H1 (cell line): ENCODE results near the gene TLX1. TPM values are rescaled to one million over a fixed set of nuclear protein-coding genes. Genes with fewer than 3 reads are reported as not detected.

Experiments used
- CTCF ChIA-PET: fragments of 300-600 bp; sonication (Branson Sonifier 250); formaldehyde crosslinking; loops from one replicate; lab custom pipeline; 2021; ENCODE audit not compliant: partially characterized antibody; lab: Charles Lee
- POLR2A ChIA-PET: fragments of 300-600 bp; sonication (Branson Sonifier 250); formaldehyde crosslinking; loops from one replicate; lab custom pipeline; 2021; ENCODE audit warnings: inconsistent platforms; ENCODE audit not compliant: partially characterized antibody; lab: Charles Lee
- DNase-seq, 2 experiments: peaks; one replicate each; pipeline versions ENCODE4 v3.0.0 to v3.0.0-alpha.2; 2010 to 2022; ENCODE audit warnings: low spot score in 2 of 2, low read depth in 1 of 2, mixed read lengths in 1 of 2
- FAIRE-seq: peaks from 2 replicates; lab custom pipeline; 2011; peaks lifted over from hg19 to GRCh38; lab: Jason Lieb, UNC
- H2AFZ ChIP-seq: 2 replicates; pipeline ENCODE4 v1.8.1; 2012; ENCODE audit warnings: low read length, inconsistent platforms
- H2AK5ac ChIP-seq: 2 replicates; pipeline ENCODE4 v1.6.1; 2013; ENCODE audit warnings: low read depth, low read length
- H2BK120ac ChIP-seq: replicated peaks from 2 replicates; pipeline ENCODE3; 2013; ENCODE audit warnings: low read depth, low read length, inconsistent platforms
- H2BK12ac ChIP-seq: 2 replicates; pipeline ENCODE4 v1.6.1; 2013; ENCODE audit warnings: low read depth, low read length
- H2BK15ac ChIP-seq: 2 replicates; pipeline ENCODE4 v1.6.1; 2013; ENCODE audit warnings: low read length
- H2BK20ac ChIP-seq: 2 replicates; pipeline ENCODE4 v1.6.1; 2013; ENCODE audit warnings: low read length
- H2BK5ac ChIP-seq: 2 replicates; pipeline ENCODE4 v1.6.1; 2013; ENCODE audit warnings: low read depth, low read length
- H3K14ac ChIP-seq: 2 replicates; pipeline ENCODE4 v1.6.1; 2013; ENCODE audit warnings: inconsistent platforms; ENCODE audit not compliant: insufficient read length
- H3K18ac ChIP-seq: 2 replicates; pipeline ENCODE4 v1.6.1; 2013; ENCODE audit warnings: low read length; ENCODE audit errors: extremely low read depth
- H3K23ac ChIP-seq: 2 replicates; pipeline ENCODE4 v1.6.1; 2013; ENCODE audit warnings: inconsistent platforms; ENCODE audit not compliant: insufficient read length
- H3K23me2 ChIP-seq: 2 replicates; pipeline ENCODE4 v1.6.1; 2013; ENCODE audit warnings: low read depth, low read length
- H3K27ac ChIP-seq: 2 replicates; pipeline ENCODE4 v1.6.1; 2011; ENCODE audit warnings: low read depth, low read length, inconsistent platforms
- H3K27me3 ChIP-seq, 4 experiments: replicated peaks in 1 of 4; 1 replicate in 1 of 4; 2 replicates in 3 of 4; pipeline versions ENCODE4 v1.6.1 to v1.8.1; 2011 to 2013; ENCODE audit warnings: low read length in 3 of 4, mild to moderate bottlenecking in 3 of 4, inconsistent platforms in 2 of 4, mixed read lengths in 2 of 4, moderate library complexity in 1 of 4; ENCODE audit not compliant: control insufficient read depth in 3 of 4, insufficient read depth in 3 of 4; ENCODE audit errors: extremely low read depth in 1 of 4
- H3K36me3 ChIP-seq, 4 experiments: 2 replicates each; pipeline versions ENCODE4 v1.6.1 to v1.8.1; 2011 to 2013; ENCODE audit warnings: mild to moderate bottlenecking in 4 of 4, low read length in 3 of 4, moderate library complexity in 2 of 4, control low read depth in 1 of 4, inconsistent platforms in 1 of 4; ENCODE audit not compliant: insufficient read depth in 4 of 4, control insufficient read depth in 2 of 4
- H3K4ac ChIP-seq: replicated peaks from 2 replicates; pipeline ENCODE3; 2013; ENCODE audit warnings: low read length, low read depth, mixed read lengths, inconsistent platforms; ENCODE audit not compliant: insufficient read length
- H3K4me1 ChIP-seq, 4 experiments: replicated peaks in 1 of 4; 1 replicate in 1 of 4; 2 replicates in 3 of 4; pipeline versions ENCODE4 v1.6.1 to v1.8.1; 2011 to 2013; ENCODE audit warnings: low read length in 3 of 4, inconsistent platforms in 2 of 4, mixed read lengths in 1 of 4; ENCODE audit not compliant: insufficient read depth in 4 of 4, control insufficient read depth in 3 of 4
- H3K4me2 ChIP-seq, 2 experiments: 2 replicates each; pipeline versions ENCODE4 v1.6.1 to v1.8.1; 2011 to 2013; ENCODE audit warnings: low read depth in 2 of 2, low read length in 2 of 2, control low read depth in 1 of 2, inconsistent platforms in 1 of 2, mild to moderate bottlenecking in 1 of 2; ENCODE audit not compliant: insufficient read depth in 1 of 2
- H3K4me3 ChIP-seq, 4 experiments: fragments of 200-600, 300-600 bp in 1 of 4; sonication (generic), shearing (Covaris generic), sonication (Bioruptor Twin) in 1 of 4; 2 replicates each; pipeline versions ENCODE4 v1.5.1 to v1.8.1; 2011 to 2016; ENCODE audit warnings: low read length in 4 of 4, low read depth in 3 of 4, control low read depth in 2 of 4, inconsistent platforms in 2 of 4, mild to moderate bottlenecking in 2 of 4, mixed read lengths in 1 of 4, moderate library complexity in 1 of 4; ENCODE audit not compliant: insufficient read depth in 2 of 4; ENCODE audit errors: extremely low read depth in 1 of 4
- H3K56ac ChIP-seq: replicated peaks from 2 replicates; pipeline ENCODE3; 2013; ENCODE audit warnings: low read depth, mild to moderate bottlenecking, mixed read lengths, low read length, inconsistent platforms; ENCODE audit not compliant: insufficient read length
- H3K79me1 ChIP-seq: 2 replicates; pipeline ENCODE4 v1.6.1; 2013; ENCODE audit warnings: low read depth, low read length, control low read depth
- H3K79me2 ChIP-seq, 2 experiments: 2 replicates each; pipeline versions ENCODE4 v1.6.1 to v1.8.1; 2012 to 2013; ENCODE audit warnings: low read length in 2 of 2, mild to moderate bottlenecking in 2 of 2, inconsistent platforms in 1 of 2; ENCODE audit not compliant: insufficient read depth in 2 of 2, control insufficient read depth in 1 of 2
- H3K9ac ChIP-seq, 4 experiments: replicated peaks in 1 of 4; 1 replicate in 1 of 4; 2 replicates in 3 of 4; pipeline versions ENCODE4 v1.6.1 to v1.8.1; 2011 to 2013; ENCODE audit warnings: low read depth in 3 of 4, low read length in 3 of 4, control low read depth in 2 of 4, mild to moderate bottlenecking in 2 of 4, moderate library complexity in 2 of 4, inconsistent platforms in 1 of 4; ENCODE audit errors: extremely low read depth in 1 of 4
- H3K9me3 ChIP-seq, 2 experiments: 2 replicates each; pipeline versions ENCODE4 v1.6.1 to v1.8.1; 2012 to 2013; ENCODE audit warnings: mild to moderate bottlenecking in 2 of 2, moderate library complexity in 2 of 2, control low read depth in 1 of 2, inconsistent platforms in 1 of 2, low read depth in 1 of 2, low read length in 1 of 2, mixed read lengths in 1 of 2; ENCODE audit not compliant: insufficient read depth in 2 of 2
- H4K20me1 ChIP-seq, 2 experiments: replicated peaks in 1 of 2; 2 replicates each; pipeline versions ENCODE3 to v1.8.1; 2011 to 2013; ENCODE audit warnings: inconsistent platforms in 2 of 2, low read length in 2 of 2, mild to moderate bottlenecking in 1 of 2; ENCODE audit not compliant: insufficient read depth in 2 of 2, control insufficient read depth in 1 of 2
- H4K5ac ChIP-seq: 2 replicates; pipeline ENCODE4 v1.6.1; 2013; ENCODE audit warnings: low read length, low read depth, mixed read lengths, inconsistent platforms; ENCODE audit not compliant: insufficient read length
- H4K8ac ChIP-seq: 2 replicates; pipeline ENCODE4 v1.8.0; 2013; ENCODE audit warnings: mild to moderate bottlenecking, moderate library complexity, low read length, inconsistent platforms; ENCODE audit not compliant: insufficient read depth; ENCODE audit errors: extremely low read depth
- H4K91ac ChIP-seq: replicated peaks from 2 replicates; pipeline ENCODE3; 2013; ENCODE audit warnings: low read length, mixed read lengths, inconsistent platforms; ENCODE audit not compliant: insufficient read length
- ASH2L ChIP-seq: fragments of 200-600, 300-600 bp; sonication (generic); IDR thresholded peaks from one replicate; pipeline ENCODE4 v1.7.1; 2017; ENCODE audit warnings: low read length
- BRCA1 ChIP-seq: IDR thresholded peaks from 2 replicates; pipeline ENCODE4 v1.6.1; 2012; ENCODE audit warnings: low read depth, low read length, improper control_type of control experiment
- CBX8 ChIP-seq: fragments of 300-800, 300-1000 bp; sonication (generic); IDR thresholded peaks from 2 replicates; pipeline ENCODE4 v1.7.1; 2016; ENCODE audit warnings: low read depth, low read length, borderline replicate concordance
- KDM5A ChIP-seq: fragments of 200-600 bp; IDR thresholded peaks from 2 replicates; pipeline ENCODE4 v1.7.1; 2012; ENCODE audit warnings: mild to moderate bottlenecking, low read length, inconsistent platforms, mixed read lengths
- PHF8 ChIP-seq: fragments of 200-600 bp; sonication (generic); conservative IDR thresholded peaks from 2 replicates; pipeline ENCODE4 v1.7.1; 2012; ENCODE audit warnings: low read depth, mild to moderate bottlenecking, inconsistent platforms, low read length, moderate library complexity
- RFX5 ChIP-seq: IDR thresholded peaks from 2 replicates; pipeline ENCODE4 v1.6.1; 2011; ENCODE audit warnings: low read depth, low read length, improper control_type of control experiment, borderline replicate concordance
- SAP30 ChIP-seq: fragments of 300-600 bp; sonication (generic); IDR thresholded peaks from 2 replicates; pipeline ENCODE4 v1.7.1; 2012; ENCODE audit warnings: low read length, moderate library complexity, mild to moderate bottlenecking, inconsistent platforms; ENCODE audit not compliant: insufficient read depth, insufficient replicate concordance
- TCF12 ChIP-seq: IDR thresholded peaks from 2 replicates; pipeline ENCODE4 v1.6.1; 2011; ENCODE audit warnings: low read depth, mild to moderate bottlenecking, low read length
- TEAD4 ChIP-seq: IDR thresholded peaks from 2 replicates; pipeline ENCODE4 v1.6.1; 2012; ENCODE audit warnings: low read depth, low read length, inconsistent platforms, mixed read lengths
- WGBS, 2 experiments: shearing (Covaris generic) in 1 of 2; methylation state at CpG; one replicate each; pipeline versions ENCODE4 v1.1.6 to v1.1.7; 2013 to 2015; ENCODE audit warnings: low lambda C conversion rate in 2 of 2, mixed read lengths in 2 of 2, inconsistent platforms in 1 of 2, low coverage in 1 of 2, missing lambda C conversion rate in 1 of 2; ENCODE audit not compliant: insufficient replicate concordance in 2 of 2, insufficient coverage in 1 of 2, insufficient read length in 1 of 2; ENCODE audit errors: extremely low coverage in 1 of 2, missing lambda C conversion rate in 1 of 2; 5-methylcytosine and 5-hydroxymethylcytosine counted together
- polyA plus RNA-seq, 7 experiments: library from polyadenylated mRNA; depleted of rRNA in 3 of 7; stranded (reverse) in 5 of 7; unstranded in 2 of 7; fragments of >200 nt in 5 of 7; fragments of 200-250 nt in 2 of 7; gene quantifications; 1 replicate in 5 of 7; 2 replicates in 1 of 7; 4 replicates in 1 of 7; pipeline versions ENCODE4 v1.2.1 to v1.2.3, GENCODE V29; 2011 to 2013; ENCODE audit warnings: missing spikeins in 2 of 7, mixed read lengths in 2 of 7
- total RNA-seq: library from RNA; stranded (reverse); fragmentation: NEBNext Ultra II Directional; extraction: Animal tissue kit (Norgen Biotek cat#: 25700); gene quantifications from 2 replicates; pipeline ENCODE4 v1.2.1, GENCODE V29; 2021
- TF ChIP-seq, protein P1 (sequence below): IDR thresholded peaks from 2 replicates; pipeline ENCODE4 v1.6.1; 2011; ENCODE audit warnings: low read depth, mild to moderate bottlenecking, low read length; ENCODE audit not compliant: insufficient read depth
- TF ChIP-seq, protein P2 (sequence below), 3 experiments: IDR thresholded peaks; 1 replicate in 2 of 3; 2 replicates in 1 of 3; pipeline versions ENCODE4 v1.5.1 to v1.6.1; 2011; ENCODE audit warnings: low read length in 3 of 3, mild to moderate bottlenecking in 3 of 3, inconsistent platforms in 2 of 3, low read depth in 1 of 3, moderate library complexity in 1 of 3; ENCODE audit not compliant: insufficient read depth in 1 of 3; ENCODE audit errors: control extremely low read depth in 1 of 3

TLX1 gene
- total and polyA plus RNA-seq, 2 of the 8 experiments (the other 6 are each of a cell fraction or from before 2014, with no cell fraction given), result not detected

DNA sequence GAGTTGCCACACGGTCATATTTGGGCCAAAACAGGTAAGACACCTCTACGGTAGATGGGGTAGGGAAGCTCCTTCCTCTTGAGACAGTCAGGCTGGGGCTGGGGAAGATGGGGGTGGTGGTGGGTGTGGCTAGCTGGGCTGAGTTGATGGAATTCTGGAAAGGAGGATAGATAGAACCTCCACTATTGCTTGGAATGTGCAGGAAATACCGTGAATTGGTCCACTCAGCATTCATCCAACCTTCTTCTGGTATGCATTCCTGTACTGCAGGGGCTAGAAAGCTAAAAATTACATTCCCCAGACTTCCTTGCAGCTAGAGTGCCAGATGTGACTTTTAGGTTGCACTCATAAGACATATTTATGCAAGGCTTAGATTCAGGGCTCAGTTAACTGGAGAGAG, 24.8 kb downstream of the TLX1 start:
- Histone ChIP-seq H4K20me1 (no peaks in the 10 kb centered on the region), H2BK5ac (no peak overlapping the region), H3K4me2 (no peak overlapping the region), H4K8ac (no peak overlapping the region), H3K4me3 (no peak overlapping the region), H2AFZ (no peak overlapping the region), H2BK20ac (no peak overlapping the region), H3K79me2 (no peaks in the 10 kb centered on the region), H2BK120ac (no peak overlapping the region), H3K18ac (no peak overlapping the region), H4K5ac (no peak overlapping the region), H3K4me1 (no peaks in the 10 kb centered on the region), H3K36me3 (no peaks in the 10 kb centered on the region), H3K4ac (no peak overlapping the region), H3K9ac (no peak overlapping the region), H3K56ac (no peak overlapping the region), H3K23me2 (no peaks in the 10 kb centered on the region), H3K23ac (no peak overlapping the region), H3K27me3 (peaks cover 5 to 21% (median 15%) of the 10 kb centered on the region in 4 experiments), H3K14ac (no peak overlapping the region), H3K9me3 (0 out of 4 replicates have a peak, but pooled peaks cover 0 to 2% of the 10 kb centered on the region in 2 experiments), H3K79me1 (no peaks in the 10 kb centered on the region), H2BK15ac (no peak overlapping the region), H2AK5ac (no peak overlapping the region), H4K91ac (no peak overlapping the region), H2BK12ac (no peak overlapping the region), H3K27ac (no peak overlapping the region)
- WGBS, 2 experiments, result 79% methylated on average over 3 of the region's 3 CpGs; no CpG with 5 or more reads in 1 of the 2 experiments
- FAIRE-seq, result no peak
- POLR2A ChIA-PET, result no interaction called here
- no peak for DNase-seq
- CTCF ChIA-PET, result interaction anchor here (0.6 to 5.9 kb wide), 17 partner anchors 9 to 294 kb away, joined by 3 to 39 read pairs (median 3); partner anchors contain the start of genes PDZD7 and SFXN3
- TF ChIP-seq ASH2L (no peak), RFX5 (no peak), BRCA1 (no peak), KDM5A (no peak), TCF12 (no peak), CBX8 (no peak), PHF8 (no peak), TEAD4 (no peak), SAP30 (no peak)
- TF ChIP-seq, protein P1, sequence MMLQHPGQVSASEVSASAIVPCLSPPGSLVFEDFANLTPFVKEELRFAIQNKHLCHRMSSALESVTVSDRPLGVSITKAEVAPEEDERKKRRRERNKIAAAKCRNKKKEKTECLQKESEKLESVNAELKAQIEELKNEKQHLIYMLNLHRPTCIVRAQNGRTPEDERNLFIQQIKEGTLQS, result no peak
- TF ChIP-seq, protein P2, sequence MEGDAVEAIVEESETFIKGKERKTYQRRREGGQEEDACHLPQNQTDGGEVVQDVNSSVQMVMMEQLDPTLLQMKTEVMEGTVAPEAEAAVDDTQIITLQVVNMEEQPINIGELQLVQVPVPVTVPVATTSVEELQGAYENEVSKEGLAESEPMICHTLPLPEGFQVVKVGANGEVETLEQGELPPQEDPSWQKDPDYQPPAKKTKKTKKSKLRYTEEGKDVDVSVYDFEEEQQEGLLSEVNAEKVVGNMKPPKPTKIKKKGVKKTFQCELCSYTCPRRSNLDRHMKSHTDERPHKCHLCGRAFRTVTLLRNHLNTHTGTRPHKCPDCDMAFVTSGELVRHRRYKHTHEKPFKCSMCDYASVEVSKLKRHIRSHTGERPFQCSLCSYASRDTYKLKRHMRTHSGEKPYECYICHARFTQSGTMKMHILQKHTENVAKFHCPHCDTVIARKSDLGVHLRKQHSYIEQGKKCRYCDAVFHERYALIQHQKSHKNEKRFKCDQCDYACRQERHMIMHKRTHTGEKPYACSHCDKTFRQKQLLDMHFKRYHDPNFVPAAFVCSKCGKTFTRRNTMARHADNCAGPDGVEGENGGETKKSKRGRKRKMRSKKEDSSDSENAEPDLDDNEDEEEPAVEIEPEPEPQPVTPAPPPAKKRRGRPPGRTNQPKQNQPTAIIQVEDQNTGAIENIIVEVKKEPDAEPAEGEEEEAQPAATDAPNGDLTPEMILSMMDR (IDR thresholded peaks at IDR 0.05; ENCODE audit: control extremely low read depth in 1 of 3, insufficient read depth in 1 of 3, low read depth in 1 of 3, low read length in 3 of 3), result no peak
